ENCODE results near the gene DCAF11. TPM values are rescaled to one million over a fixed set of nuclear protein-coding genes. Genes with fewer than 3 reads are reported as not detected.

DCAF11 gene
- total and polyA plus RNA-seq, 2 donors (not counting 1 experiment from before 2014, with no cell fraction given), result 64.5 to 96.3 TPM

DNA sequence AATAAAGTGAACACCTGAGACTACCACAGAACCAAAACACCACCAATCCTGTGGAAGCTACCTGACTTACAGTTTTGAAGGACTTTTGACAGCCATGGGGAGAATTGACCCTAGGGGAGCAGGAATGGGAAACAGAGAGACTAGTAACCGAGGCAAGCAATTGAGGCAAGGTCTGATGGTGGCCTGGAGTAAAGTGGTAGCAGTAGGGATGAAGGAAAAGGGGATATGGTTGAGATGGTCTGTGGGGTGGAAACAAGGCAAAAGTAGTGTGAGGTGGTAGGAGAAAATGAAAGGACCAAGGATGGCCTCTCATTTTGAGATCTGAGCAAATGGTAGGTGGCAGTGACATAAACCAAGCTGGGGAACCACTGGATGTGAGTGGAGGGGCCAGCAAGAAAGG is 42.3 kb downstream of the DCAF11 start:
- Mint-ChIP-seq H3K9me3 (ENCODE audit: insufficient read depth) (no peaks in the 10 kb centered on the region), H3K27me3 (no peaks in the 10 kb centered on the region), H3K4me1 (peaks cover 16% of the 10 kb centered on the region), H3K4me3 (no peak overlapping the region), H3K27ac (no peak overlapping the region)
- Histone ChIP-seq H3K9ac (ENCODE audit: low read length) (no peak overlapping the region), H3K9me3 (ENCODE audit: control extremely low read depth in 1 of 3, control insufficient read depth in 2 of 3, insufficient read depth in 1 of 3, low read length in 2 of 3) (no peaks in the 10 kb centered on the region), H2AFZ (ENCODE audit: insufficient read depth, low read depth, low read length, poor library complexity, severe bottlenecking) (no peak overlapping the region), H3K27ac (ENCODE audit: low read length in 2 of 2) (no peak overlapping the region), H3K79me2 (ENCODE audit: control insufficient read depth, insufficient read depth, low read length) (peaks cover 29% of the 10 kb centered on the region), H4K20me1 (ENCODE audit: control insufficient read depth, insufficient read depth, low read length, poor library complexity, severe bottlenecking) (peaks cover 3% of the 10 kb centered on the region), H3K36me3 (replicated peaks in 1 of 2; ENCODE audit: control extremely low read depth in 1 of 2, control insufficient read depth in 1 of 2, extremely low read depth in 1 of 2, insufficient read depth in 2 of 2, low read length in 1 of 2) (peaks cover 4 to 56% of the 10 kb centered on the region in 2 experiments), H3K4me1 (ENCODE audit: control insufficient read depth in 2 of 2, insufficient read depth in 2 of 2, low read length in 2 of 2) (peaks cover 8 to 14% of the 10 kb centered on the region in 2 donors), H3K4me3 (ENCODE audit: control extremely low read depth in 1 of 5, extremely low read depth in 1 of 5, insufficient read depth in 1 of 5, low read depth in 2 of 5, low read length in 4 of 5) (no peak overlapping the region), H3K27me3 (replicated peaks in 1 of 4; ENCODE audit: control extremely low read depth in 1 of 4, control insufficient read depth in 3 of 4, insufficient read depth in 4 of 4, low read length in 3 of 4) (no peaks in the 10 kb centered on the region), H3K4me2 (replicated peaks; ENCODE audit: low read depth, low read length, poor library complexity, severe bottlenecking) (no peak overlapping the region)
- ChIA-PET POLR2A (no interaction called here), CTCF (interaction anchor here (0.6 to 1.3 kb wide), 3 partner anchors 42 to 154 kb away, joined by 3 read pairs; partner anchors contain the start of genes CHMP4A, DCAF11 and NRL)
- no peak for ATAC-seq (ENCODE audit: low read depth)
- DNase-seq, result no peak
- 92% methylated on average over 1 of the region's 1 CpG for WGBS (ENCODE audit: insufficient coverage)
- intact Hi-C loops (cut with micrococcal nuclease), result no loop called here
- no peak for TF ChIP-seq EZH2 (IDR thresholded peaks at IDR 0.05; ENCODE audit: borderline replicate concordance, insufficient read depth, low read depth, low read length, poor library complexity, severe bottlenecking)
- TF ChIP-seq, protein P1, sequence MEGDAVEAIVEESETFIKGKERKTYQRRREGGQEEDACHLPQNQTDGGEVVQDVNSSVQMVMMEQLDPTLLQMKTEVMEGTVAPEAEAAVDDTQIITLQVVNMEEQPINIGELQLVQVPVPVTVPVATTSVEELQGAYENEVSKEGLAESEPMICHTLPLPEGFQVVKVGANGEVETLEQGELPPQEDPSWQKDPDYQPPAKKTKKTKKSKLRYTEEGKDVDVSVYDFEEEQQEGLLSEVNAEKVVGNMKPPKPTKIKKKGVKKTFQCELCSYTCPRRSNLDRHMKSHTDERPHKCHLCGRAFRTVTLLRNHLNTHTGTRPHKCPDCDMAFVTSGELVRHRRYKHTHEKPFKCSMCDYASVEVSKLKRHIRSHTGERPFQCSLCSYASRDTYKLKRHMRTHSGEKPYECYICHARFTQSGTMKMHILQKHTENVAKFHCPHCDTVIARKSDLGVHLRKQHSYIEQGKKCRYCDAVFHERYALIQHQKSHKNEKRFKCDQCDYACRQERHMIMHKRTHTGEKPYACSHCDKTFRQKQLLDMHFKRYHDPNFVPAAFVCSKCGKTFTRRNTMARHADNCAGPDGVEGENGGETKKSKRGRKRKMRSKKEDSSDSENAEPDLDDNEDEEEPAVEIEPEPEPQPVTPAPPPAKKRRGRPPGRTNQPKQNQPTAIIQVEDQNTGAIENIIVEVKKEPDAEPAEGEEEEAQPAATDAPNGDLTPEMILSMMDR (IDR thresholded peaks at IDR 0.05), result no peak

DNA sequence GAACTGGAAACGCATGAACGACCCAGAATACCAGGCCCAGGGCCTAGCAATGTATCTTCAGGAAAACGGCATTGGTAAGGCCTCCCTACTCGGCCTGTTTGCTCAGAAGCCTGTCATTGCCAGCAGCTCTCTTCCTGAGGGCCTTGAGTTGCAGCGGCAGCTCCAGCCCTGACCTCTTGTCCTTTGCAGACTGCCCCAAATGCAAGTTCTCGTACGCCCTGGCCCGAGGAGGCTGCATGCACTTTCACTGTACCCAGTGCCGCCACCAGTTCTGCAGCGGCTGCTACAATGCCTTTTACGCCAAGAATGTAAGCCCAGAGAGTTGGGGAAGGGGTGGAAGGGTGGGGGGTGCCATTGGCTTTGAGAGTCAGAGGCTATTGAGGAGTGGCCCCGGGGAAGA is 42.8 kb downstream of the DCAF11 start:
- no peak for TF ChIP-seq EZH2 (IDR thresholded peaks at IDR 0.05; ENCODE audit: borderline replicate concordance, insufficient read depth, low read depth, low read length, poor library complexity, severe bottlenecking)
- TF ChIP-seq, protein P1 (IDR thresholded peaks at IDR 0.05), result no peak
- H3K9ac ChIP-seq (ENCODE audit: low read length), result no peak overlapping the region
- no peak overlapping the region for H3K4me3 ChIP-seq (ENCODE audit: control extremely low read depth in 1 of 5, extremely low read depth in 1 of 5, insufficient read depth in 1 of 5, low read depth in 2 of 5, low read length in 4 of 5)
- WGBS (ENCODE audit: insufficient coverage), result 98% methylated on average over 11 of the region's 12 CpGs
- H4K20me1 ChIP-seq (ENCODE audit: control insufficient read depth, insufficient read depth, low read length, poor library complexity, severe bottlenecking), result peaks cover 8% of the 10 kb centered on the region
- H3K9me3 ChIP-seq (ENCODE audit: control extremely low read depth in 1 of 3, control insufficient read depth in 2 of 3, insufficient read depth in 1 of 3, low read length in 2 of 3), result no peaks in the 10 kb centered on the region
- peaks cover 13 to 19% of the 10 kb centered on the region in 2 donors for H3K4me1 ChIP-seq (ENCODE audit: control insufficient read depth in 2 of 2, insufficient read depth in 2 of 2, low read length in 2 of 2)
- H3K4me3 Mint-ChIP-seq, result no peak overlapping the region
- no peaks in the 10 kb centered on the region for H3K9me3 Mint-ChIP-seq (ENCODE audit: insufficient read depth)
- ChIA-PET POLR2A (no interaction called here), CTCF (interaction anchor here (0.6 to 1.0 kb wide), 2 partner anchors 56 to 153 kb away, joined by 3 read pairs; partner anchors contain the start of gene CHMP4A)
- no peak overlapping the region for H3K27ac Mint-ChIP-seq
- ATAC-seq (ENCODE audit: low read depth) (no peak), DNase-seq (no peak)
- H3K27ac ChIP-seq (ENCODE audit: low read length in 2 of 2), result no peak overlapping the region
- H3K36me3 ChIP-seq (replicated peaks in 1 of 2; ENCODE audit: control extremely low read depth in 1 of 2, control insufficient read depth in 1 of 2, extremely low read depth in 1 of 2, insufficient read depth in 2 of 2, low read length in 1 of 2), result peaks cover 4 to 56% of the 10 kb centered on the region in 2 experiments
- intact Hi-C loops (cut with micrococcal nuclease), result no loop called here
- H3K4me2 ChIP-seq (replicated peaks; ENCODE audit: low read depth, low read length, poor library complexity, severe bottlenecking), result no peak overlapping the region
- H3K4me1 Mint-ChIP-seq, result peaks cover 21% of the 10 kb centered on the region
- H3K27me3 ChIP-seq (replicated peaks in 1 of 4; ENCODE audit: control extremely low read depth in 1 of 4, control insufficient read depth in 3 of 4, insufficient read depth in 4 of 4, low read length in 3 of 4), result no peaks in the 10 kb centered on the region
- H2AFZ ChIP-seq (ENCODE audit: insufficient read depth, low read depth, low read length, poor library complexity, severe bottlenecking), result no peak overlapping the region
- H3K27me3 Mint-ChIP-seq, result no peaks in the 10 kb centered on the region
- peaks cover 32% of the 10 kb centered on the region for H3K79me2 ChIP-seq (ENCODE audit: control insufficient read depth, insufficient read depth, low read length)
